Measurements from ENCODE around the gene OTX2.

OTX2 gene

DNA sequence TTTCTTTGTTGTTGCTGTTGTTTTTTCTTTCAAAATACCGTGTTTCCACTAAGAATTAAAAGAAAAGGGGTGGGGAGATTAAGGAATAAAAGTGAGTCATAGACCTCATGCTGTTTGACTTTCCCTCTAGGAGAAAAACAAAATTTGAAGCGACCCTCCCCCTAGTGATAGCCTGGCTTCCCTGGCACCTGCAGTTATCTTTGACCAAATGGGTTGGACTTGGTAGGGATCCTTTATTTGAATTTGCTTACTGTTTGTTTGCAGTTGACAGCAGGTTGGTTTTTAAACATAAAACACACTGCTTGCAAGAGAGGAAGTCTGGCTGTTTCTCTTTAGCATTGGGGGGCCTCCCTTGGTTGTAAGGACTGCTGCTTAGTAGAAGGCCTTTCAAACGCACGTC lies 14.0 kb downstream of the OTX2 start:
- DNase-seq (ENCODE audit: low read depth in 2 of 2): no peak

DNA sequence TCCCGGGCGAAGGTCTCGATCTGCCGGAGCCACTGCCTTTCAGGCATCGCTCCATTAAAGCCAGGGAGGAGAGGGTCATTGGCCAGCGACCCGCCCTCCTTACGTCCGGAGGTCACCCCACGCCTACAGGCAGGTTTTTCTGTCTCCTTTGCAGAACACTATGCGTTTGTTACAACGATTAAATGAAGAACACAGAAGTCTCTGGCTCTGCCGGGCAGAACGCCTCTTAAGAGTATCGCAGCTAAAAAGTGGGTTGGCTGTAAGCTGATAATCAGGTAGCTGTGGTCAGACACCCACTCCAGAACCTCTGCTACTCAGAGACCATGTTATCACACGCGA lies 15.0 kb downstream of the OTX2 start:
- DNase-seq (ENCODE audit: low read depth in 2 of 2): no peak

DNA sequence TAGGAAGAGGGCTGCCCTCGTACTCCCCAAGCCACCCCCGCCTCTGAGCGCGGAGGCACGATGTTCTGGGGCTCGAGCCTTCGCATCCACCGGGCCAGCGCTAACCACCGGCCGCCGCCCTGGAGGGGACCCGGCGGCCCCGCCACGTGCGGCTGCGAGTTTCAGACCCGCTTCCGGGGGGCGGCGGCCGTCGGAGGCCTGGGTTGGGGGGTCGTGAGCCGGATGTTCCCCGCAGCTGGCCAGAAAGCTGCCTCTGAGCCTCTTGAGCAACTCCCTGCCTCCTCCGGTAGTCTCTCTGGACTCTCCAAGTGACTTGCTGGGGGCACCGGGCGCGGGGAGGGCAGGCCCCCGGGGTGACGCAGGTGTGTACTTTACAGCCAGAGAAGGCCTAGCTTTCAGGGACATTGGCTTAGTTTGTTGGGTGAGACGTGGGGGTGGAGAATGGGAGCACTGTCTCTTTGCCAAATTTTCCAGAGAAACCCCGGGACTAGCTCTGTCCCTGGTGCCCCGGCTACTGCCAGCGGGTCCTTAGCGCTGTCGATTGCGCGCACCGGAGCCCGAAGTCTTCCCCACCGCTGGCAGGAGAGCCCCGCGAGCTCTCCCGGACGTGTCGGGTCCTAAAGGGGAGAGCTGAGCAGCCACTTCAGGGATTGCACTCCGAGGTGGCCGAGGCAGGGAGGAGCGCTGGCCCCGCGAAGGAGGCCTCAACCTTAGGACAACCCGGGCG lies 15.6 kb downstream of the OTX2 start:
- no peak for DNase-seq (ENCODE audit: low read depth in 2 of 2)

DNA sequence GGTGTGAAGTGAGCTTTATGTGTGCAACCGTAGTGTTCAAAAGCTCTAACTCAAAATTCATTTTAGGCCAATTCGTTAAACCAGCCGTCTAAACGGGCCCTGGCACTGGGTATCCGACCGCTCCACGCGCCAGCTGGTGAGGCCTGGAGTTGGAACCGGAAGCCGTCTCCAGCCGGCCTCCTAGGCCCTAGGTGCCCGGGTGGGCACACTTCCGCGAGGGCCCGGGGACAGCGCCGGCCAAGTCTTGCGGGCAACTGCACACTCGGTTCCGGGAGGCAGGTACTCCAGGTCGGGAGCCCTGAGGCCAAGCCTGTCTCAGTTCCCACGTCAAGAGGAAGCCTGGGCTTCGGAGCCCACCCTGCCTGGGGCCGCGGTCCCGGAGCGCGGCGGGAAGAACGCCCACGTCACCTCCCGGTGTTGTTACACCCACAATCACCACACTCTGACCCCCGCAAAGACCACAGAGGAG lies 16.2 kb downstream of the OTX2 start:
- DNase-seq (ENCODE audit: low read depth in 2 of 2): no peak

DNA sequence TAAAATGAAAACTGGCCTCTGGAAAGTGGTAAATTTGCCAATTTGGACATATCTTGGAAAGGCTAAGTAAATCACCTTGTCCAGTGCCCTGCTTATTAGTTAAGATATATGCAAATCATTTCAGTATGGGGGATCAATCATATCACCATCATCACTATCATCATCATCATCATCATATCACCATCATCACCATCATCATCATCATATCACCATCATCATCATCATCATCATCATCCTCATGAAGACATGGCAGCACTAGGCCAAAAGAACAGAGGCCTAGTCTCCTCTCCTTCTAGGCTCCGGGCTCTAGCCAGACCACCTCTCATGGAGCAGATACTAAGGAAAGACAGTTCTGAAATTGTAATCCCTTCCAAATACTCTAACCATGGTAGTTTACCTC lies 20.3 kb downstream of the OTX2 start:
- DNase-seq (ENCODE audit: low read depth in 2 of 2): no peak

DNA sequence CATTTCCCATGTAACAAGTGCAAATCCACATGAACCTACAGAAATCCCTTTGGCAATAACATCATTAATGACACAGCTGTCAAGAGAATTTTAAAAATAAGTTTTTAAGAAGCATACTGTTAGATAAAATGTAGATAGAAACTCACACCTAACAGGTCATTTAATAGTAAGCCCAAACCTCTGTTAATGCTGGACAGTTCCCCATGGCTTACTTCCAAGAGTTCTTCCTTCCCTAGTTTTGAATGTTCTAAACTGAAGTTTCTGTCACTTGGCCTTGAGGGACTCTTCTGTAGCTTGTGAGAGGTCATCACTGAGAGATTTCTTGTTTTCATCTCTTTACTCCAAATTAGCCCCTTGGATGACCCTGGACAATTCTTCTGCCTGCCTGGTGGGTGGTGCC lies 22.7 kb downstream of the OTX2 start:
- DNase-seq (ENCODE audit: low read depth in 2 of 2): no peak

DNA sequence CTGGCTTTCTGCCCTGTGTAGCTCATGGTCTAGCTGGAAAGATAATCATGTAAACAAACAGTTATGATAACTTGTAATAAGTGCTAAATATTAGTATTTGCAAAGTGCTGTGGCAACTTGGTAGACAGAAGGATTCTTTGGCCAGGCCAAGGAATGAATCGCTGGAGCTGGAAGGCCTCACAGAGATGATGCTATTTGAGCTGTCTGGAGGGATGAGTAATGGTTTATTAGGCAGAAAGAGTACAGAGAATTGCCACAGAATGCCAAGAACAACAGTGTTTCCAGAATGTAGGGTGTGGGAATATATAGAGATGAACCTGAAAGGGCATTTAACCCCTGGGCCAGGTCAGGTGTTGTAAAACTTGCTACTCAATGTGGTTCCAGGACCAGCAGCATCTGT lies 27.6 kb downstream of the OTX2 start:
- no peak for DNase-seq (ENCODE audit: low read depth in 2 of 2)

DNA sequence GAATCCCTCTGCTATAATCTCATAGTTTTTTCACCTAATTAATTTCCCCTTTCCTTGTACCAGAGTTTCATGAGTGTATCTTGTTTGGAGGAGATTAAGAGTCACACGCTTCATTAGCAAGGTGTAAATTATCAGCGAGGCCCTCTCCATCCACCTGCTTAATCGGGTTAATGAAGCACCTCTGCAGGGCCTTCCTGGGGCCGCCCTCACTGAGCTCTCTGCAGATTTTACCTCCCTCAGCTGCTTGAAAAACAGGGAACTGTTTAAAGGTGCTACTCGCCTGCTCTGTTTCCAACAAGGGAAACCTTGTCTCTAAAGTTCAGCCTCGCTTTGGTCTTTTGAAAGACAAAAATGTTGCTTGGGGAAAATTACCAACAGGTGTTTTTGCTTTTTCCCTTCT lies 35.8 kb downstream of the OTX2 start:
- no peak for DNase-seq (ENCODE audit: low read depth in 2 of 2)

DNA sequence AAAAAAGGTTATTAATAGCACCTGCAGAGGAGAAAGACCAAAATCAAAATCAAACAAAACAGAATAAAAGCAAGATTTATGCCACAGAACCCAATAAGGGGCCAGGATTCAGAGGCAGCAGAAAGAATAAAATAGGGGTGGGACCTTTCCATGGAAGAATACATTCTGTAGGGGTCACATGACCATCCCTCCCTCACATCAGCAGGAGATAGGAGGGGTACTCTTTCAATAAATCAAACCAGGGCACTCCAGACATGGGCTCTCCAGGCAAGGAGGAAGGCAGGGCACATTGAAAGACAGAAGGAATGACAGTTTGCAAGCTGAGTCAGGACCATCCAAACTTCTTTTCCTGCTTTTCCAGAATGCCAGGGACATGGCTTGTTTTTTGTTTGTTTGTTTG lies 39.8 kb downstream of the OTX2 start:
- no peak for DNase-seq (ENCODE audit: low read depth in 2 of 2)

DNA sequence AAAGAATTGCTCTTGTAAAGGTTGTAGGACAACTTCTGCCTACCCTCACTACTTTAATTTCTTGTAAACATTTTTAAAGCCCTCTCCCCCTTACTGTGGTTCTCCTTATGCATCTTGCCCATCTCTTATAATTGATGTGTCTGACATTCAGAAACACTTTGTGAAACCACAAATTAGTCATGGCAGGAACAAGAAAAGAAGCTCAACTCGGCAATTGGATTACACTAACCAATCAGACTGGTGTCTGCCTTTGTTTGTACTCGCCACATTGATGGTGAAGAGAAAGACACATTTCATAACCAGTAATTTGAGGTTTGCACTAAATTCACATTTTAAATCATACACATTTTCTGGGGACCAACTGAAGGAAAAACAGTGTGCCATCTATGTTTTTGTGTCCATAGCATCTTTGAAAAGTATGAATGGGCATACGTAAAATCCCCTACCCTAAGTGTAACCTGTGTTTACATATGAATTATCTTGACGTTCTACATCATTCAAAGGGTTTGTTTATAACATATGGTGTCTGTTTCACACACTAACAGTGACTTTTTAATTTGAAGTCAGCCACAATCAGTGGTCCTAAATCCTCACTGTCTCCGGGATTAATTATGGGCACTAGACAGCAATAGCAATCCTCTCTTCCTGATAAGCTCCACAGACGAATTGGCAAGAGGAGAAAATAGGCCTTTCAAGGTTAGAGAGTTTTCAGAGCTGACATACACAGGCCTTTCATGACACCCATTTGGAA lies 49.9 kb downstream of the OTX2 start:
- DNase-seq (ENCODE audit: low read depth in 2 of 2): no peak

DNA sequence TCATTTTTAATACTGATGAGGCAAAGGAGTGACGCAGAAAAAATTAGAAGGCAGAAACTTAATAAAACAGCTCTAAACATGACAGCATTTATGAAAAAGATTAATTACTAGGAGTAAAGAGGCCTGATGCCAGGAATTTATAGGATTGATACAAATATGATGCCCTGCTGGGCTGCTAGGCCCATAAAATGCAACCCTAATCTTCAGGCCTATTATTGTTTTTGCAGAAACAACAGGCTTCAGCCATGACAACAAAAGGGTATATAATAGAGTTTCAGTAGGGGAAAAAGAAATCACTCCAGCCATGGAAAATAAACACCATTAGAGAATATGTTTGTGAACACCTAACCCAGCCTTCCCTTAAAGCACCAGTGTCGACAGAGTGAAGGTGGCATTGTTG lies 50.6 kb downstream of the OTX2 start:
- DNase-seq (ENCODE audit: low read depth in 2 of 2): no peak

DNA sequence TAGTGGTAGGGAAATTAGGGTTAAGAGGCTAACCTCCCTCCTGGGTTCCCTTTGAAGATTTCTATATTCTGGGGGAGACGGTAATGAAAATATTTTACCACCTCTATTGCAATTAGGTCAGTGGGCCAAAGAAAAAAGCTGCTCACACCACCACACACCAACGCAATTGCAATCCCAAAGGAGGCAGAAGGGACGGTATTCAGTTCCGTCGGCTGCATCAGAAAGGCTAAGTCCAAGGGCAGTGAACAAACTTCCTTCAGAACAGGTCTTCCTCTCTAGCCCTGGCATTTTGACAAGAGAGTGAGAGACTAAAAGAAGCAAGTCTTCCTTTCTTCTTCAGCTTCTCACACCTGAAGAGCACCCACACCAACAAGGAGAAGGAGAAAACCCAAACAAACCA lies 51.2 kb downstream of the OTX2 start:
- no peak for DNase-seq (ENCODE audit: low read depth in 2 of 2)

DNA sequence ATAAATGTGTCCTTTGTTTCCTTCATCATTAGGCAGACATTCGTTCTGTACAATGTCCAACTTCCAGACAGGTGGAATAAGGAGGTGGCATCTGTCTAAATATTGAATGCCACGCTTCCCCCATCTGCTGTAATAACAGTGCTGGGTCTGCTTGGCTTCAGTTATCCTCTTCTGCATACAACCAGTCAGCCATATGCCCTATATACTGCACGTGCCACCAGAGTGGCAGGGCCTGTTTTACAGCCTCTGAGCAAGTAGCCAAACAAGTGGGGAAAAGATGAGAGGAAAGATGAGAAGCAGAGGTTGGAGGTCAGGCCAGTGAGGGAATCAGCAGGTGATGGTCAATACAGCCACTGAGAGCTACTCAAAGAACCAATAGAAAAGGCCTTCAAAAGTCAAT lies 55.4 kb downstream of the OTX2 start:
- DNase-seq (ENCODE audit: low read depth in 2 of 2): no peak

DNA sequence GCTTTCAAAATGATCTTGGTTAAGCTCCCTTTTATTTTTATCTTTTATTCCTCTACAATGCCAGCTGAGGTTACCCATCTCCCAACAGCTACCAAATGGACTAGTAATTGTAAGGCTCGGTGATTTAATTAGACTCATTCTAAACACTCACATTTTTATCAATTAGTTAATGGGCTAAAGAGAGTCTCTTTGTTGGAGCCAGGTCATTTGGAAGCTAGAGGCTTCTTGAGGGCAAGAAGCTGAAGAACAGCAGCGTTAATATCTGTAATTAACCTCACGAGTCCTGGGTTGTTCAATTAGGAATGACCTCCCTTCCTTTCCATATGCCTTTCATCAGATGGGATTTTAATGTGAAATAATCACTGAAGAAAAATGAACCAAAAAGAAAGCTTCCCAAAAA lies 56.9 kb downstream of the OTX2 start:
- DNase-seq (ENCODE audit: low read depth in 2 of 2): no peak

DNA sequence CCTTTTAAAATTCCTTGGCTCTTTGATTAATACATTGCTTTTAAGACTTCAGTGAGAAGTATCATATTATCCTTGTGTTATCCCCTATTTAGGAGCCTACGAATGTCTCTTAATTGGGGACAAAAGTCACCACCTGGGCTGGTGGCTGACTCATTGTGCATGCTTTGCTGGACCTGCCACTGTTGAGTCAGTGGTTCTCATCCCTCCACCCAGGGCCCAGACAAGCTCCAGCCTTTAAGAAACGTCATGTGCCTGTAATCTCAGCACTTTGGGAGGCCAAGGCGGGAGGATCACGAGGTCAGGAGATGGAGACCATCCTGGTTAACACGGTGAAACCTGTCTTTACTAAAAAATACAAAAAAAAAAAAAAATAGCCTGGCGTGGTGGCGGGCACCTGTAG lies 57.9 kb downstream of the OTX2 start:
- no peak for DNase-seq (ENCODE audit: low read depth in 2 of 2)

DNA sequence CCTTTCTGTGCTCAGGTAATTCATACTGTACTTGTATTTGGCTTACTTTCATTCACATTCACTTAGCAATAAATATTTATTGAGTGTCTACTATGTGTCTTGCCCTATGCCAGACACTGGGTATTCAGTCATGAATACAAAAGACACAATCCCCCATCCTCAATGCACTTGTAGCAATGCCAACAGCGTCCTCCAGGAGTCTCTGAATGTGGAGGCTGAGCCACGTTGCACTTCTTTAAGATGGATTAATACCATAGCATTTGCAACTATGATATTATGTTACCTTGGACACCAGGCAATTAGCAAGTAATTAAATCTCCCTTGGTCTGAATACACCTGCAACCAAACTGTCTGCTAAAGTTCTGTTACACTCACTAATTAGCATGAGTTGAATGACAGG lies 58.8 kb downstream of the OTX2 start:
- DNase-seq (ENCODE audit: low read depth in 2 of 2): no peak
